GM21360 (cell line): Measurements from ENCODE around the gene SLIT3.

ENCODE experiments used
- ATAC-seq: cut with Tn5 transposase; IDR thresholded peaks from one replicate; pipeline ENCODE4 v1.9.1; 2021; ENCODE audit warnings: mild to moderate bottlenecking, moderate library complexity; ENCODE audit not compliant: unreplicated experiment

The SLIT3 gene

DNA sequence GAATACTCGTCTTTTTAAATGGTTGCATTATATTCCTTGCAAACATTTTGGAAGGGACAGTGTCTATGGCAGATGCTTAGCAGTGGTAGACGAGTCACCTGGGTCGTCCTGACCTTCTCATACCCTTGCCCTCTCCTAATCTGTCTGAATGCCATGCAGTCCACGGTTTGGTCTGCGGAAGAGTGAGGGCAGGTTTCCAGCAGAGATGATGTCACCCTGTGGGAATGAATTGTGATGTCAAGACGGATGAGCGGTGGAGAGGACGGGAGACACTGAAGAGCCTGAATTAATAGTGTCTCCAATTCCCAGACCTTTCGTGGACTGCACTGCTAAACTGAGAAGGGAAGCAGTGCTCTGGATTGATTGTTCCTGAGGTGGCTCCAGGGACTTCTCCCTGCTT, 392.7 kb downstream of the SLIT3 start:
- no peak for ATAC-seq

- ATAC-seq, result no peak
Observed at GRCh38 chr5:168903061-168903460, 397.9 kb downstream of the SLIT3 start.

DNA sequence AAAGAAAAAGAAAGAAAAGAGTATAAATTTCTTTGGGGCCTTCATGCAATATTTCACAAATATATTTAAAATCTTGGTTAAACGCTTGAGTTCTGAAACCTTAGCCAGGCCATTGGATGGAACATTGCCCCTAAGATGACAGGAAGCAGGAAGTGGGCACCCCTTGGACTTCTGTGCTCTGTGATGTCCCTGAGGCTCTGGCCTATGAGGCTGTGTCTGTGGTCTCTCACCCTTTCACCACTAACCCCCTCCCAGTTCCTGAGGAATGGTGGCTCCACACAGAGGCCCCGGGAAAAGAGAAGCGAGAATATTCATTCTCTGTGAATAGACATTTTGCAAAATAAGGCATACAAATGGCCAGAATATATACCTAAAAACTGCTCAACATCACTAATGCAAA, 401.3 kb downstream of the SLIT3 start:
- no peak for ATAC-seq

GRCh38 chr5:168899264-168899663, 401.7 kb downstream of the SLIT3 start:
- no peak for ATAC-seq

DNA sequence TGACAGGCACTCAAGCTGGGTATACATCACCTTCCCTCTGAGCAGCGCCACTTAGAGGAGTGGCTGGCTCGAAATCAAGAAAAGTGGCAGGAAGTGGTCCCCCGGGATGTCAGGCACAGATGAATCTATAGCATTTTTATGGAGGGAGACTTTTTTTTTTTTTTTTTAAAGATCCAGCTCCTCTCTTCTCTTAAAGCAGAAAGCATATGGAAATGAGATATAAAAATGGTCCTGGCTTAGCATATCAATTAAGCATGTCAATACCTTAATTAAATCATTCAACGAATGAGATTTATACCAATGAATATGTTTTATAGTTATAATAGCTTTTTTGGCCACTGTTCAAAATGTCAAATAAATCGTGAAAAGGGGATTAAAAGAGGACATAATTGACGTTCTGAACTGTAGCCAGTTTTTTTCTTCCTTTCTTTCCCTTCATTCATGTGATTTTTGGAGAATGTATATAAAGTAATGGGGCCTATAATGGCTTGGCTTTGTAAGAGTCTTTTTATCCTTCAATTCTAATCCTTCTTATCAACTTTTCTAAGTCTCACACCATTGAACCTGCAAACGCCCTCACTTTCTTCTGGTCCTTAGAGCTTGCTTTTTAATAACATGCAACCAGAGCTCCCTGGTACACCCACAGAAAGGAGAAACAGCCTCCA, 402.6 kb downstream of the SLIT3 start:
- ATAC-seq, result no peak

DNA sequence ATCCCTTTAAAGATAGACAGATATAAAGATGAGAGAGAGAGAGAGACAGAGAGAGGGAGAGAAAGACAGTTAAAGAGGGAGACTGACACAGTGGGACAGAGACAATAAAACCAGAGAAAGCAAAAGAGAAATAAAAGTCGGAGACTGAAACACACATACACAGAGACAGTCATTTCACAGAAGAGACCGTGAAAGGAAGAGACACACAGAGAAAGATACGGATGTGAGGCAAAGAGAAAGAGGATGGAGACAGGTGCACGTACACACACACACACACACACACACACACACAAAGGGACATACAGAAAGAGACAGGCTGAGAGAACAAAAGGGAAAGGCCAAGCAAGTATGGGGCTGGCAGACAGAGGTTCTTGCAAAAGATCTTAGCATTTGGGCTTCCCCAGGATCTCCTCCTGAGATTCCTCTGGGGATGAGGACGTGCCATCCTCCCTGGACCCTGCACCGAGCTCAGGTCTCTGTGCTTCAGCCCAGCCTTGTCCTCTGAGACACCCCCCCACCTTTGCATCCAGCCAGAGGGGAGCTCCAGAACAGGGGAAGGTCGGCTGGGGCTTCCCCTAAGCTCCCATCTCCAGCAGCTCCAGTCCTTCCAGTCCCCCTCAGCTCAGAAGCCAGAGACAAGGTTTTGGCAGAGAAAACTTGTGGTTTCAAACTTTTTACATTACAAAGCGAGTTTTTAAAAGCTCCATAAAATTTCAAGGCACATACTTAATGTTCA, 403.4 kb downstream of the SLIT3 start:
- no peak for ATAC-seq

DNA sequence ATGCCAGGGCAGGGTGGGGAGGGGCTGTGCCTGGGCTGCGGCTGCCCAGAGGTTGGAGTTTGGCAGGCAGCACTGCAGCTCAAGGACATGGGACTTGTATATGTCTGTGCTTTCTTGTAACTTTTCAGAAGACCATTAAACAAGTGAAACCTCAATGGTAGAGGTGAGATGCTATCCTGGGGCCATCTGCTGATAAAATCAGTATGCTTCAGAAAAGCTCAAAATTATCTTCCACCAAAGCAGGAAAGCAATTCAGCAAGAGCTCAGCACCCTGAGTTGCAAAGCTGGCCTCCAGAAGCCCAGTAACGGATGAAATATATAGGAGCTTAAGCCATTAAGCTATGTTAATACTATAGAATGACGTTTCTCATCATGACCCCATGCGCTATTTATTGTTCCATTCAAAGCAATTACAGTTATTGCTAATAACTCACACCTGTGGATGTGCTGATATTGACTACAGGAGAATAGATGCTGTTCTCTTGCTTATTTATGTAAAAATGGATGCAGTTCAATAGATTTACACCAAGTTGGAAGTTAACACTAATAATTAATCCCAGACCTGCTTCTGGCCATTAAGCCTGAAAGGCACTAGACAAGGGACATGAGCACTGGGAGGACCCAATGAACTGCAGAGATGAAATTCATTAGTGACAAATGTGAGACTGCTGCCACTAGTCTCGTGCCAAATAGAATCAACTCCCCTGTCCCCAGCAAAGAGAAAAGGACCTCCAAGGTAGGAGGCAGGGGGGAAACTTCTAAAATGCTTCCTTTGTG, 405.5 kb downstream of the SLIT3 start:
- ATAC-seq, result no peak

DNA sequence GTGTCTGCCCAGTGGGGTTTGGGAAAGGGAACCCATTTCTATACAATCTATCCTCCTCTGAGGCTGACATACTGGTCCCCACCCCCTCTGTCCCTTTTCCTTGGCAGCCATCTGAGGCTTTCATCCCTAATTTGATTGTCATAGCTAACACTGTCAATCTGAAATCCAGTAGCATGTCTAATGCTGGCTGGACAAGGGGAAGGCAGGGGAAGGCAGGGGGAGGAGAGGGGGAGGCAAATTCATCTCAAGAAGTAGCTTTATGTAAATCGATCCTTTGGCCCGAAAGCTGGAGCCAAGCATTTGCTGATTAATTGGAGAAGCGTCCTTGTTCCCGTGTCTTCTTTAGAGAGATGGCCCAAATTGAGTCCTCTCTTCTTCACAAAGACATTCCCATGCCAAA, 407.7 kb downstream of the SLIT3 start:
- ATAC-seq, result no peak

- no peak for ATAC-seq
Observed at GRCh38 chr5:168892618-168893186, 408.2 kb downstream of the SLIT3 start.

DNA sequence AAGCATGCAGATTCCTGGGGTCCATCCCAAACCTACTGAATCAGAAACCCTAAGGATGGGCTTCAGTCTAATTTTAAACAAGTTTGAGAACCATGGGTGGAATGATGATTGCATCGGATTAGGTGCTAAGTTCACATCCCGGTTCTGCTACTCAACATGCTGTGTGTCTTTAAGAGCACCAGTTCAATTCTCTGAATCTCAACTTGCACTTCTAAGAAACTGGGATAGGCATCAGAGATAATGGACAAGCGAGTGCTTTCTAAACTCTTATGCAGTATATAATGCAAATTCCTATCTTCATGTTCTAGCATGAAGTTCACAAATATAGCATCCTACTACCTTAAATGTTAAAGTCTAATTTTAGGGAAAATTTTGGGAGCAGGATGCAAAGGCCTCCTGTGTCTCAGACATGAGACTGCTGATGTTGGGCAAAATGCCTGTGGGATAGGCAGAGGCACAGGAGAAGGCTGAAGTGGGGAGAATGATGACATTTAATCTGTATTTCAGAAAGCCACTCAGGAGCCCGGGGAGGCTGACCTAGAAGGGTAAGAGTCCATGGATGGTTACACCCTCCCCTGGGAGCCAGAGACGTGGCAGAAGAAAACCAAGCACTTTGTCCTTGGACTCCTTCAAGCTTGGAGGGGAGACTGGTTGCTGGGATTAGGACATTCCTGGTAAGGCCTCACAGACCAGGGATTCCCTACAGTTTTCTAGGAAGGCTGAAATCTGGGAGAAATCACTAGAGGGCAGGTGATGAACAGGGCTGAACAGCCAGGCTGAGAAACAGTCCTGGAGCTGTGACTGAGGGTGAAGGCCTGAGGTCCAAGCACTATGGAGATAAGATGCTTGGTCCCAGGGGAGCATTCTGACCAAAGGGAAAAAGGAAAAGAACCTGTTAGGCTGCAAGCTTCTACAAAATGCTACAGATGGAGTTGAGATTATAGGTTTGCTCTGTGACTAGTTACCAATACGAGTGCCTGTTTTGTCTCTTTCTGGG, 409.8 kb downstream of the SLIT3 start:
- ATAC-seq, result no peak

DNA sequence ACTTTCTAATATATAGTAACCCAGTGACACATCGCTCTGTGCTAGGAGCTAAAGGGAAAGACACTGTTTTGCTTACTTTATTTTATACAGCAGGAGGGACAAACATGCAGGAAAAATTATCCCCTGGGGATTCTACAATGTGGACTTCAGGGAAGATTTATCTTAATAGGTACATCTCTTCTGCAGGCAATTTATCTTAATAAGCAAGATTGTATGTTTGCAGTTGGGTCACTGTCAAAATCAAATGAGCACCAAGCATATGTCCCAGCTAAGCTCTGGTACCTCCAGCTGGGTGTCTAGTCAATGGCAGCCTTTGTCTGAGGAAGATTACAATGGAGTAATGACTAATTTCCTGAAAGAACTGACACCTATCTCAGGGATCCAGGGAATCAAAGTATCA, 411.9 kb downstream of the SLIT3 start:
- no peak for ATAC-seq

DNA sequence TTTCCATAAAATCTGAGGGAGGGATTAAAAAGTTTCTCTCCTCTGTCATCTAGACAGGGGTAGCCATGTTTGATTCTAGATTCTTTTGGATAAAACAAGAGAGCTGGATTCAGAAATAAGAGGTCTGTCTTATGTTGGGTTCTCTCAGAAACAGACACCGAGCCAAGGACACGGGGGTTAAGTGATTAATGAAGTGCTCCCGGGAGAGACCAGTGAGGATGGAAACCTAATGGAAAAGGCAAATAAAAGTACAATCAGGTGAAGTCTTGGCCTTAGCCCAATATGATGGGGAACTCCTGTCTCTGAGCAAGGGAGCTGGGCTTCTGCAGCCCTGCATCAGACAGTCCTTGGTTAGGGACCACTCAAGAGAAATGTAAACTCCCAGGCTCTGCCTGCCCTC, 413.0 kb downstream of the SLIT3 start:
- no peak for ATAC-seq

- ATAC-seq, result no peak
Observed at GRCh38 chr5:168886157-168886556, 414.8 kb downstream of the SLIT3 start.

GRCh38 chr5:168885324-168886120, 415.4 kb downstream of the SLIT3 start:
- ATAC-seq, result no peak

DNA sequence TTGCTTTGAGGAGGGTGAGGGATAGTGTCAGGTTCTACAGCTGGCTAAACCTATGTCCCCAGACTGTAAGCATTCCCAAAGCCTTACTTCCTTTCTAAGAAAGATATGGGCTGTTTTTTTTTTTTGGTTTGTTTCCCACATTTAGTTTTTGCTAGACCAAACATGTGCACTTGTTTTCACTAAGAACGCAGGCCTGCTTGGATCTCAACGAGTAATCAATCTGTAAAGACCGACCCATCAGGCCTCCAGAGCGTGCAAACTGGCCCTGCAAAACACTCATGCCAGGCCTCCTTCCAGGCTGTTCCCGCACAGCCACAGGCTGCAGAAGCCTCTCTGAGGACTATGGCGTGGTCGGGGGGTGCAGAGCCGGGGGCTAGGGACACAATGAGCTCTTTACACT, 416.9 kb downstream of the SLIT3 start:
- ATAC-seq, result no peak

GRCh38 chr5:168883281-168883741, 417.6 kb downstream of the SLIT3 start:
- no peak for ATAC-seq

GRCh38 chr5:168882283-168882682, 418.7 kb downstream of the SLIT3 start:
- ATAC-seq, result no peak

DNA sequence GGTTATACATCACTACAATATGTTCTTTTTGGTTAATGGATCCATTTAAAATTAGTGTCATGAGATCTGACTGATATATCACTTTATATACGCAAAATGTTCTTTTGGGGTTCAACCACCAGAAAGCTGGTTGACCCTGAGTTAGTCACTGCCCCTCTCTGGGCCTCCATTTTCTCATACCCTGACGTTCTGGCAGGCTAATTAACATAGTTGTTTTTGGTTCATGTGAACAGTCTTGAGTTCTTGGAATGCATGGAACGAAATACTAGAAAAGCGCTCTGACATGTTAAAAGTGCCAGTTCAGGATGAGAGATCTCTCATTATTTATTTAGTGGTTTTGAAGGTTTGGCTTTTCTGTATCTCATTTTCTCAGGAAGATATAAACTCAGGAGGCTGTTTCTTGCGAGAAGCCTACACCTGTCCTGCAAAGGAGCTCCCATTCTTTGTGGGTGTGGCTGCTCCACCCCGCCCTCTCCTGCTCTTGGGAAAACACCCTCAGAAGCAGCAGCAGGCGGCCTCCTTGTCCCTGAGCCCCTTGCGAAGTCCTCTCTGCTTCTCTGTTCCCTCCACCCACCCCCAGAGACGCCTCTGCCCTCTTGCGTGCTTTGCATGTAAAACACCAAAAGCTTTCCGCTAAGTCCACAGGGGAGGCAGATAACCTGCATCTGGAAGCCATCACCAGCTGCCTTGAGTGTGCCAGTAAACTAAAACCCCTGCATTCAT, 419.4 kb downstream of the SLIT3 start:
- no peak for ATAC-seq

DNA sequence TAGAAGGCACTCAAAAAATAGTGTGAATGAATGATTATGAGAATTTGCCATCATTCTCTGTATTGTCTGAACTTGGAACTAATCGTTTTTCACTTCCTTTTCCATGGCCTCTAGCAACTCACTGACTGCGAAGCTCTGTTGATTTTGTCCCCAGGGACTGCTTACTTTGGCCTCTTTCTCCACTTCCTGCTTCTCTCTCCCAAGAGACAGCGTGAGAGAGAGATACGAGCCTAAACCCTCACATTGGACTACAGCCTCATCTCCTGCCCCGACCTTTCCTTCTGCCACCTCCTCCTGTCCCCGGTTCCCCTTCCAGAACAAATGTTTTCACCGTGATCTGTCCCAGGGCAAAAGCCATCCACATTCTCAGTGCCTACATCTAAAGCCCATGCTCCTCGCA, 421.0 kb downstream of the SLIT3 start:
- peak; percentile 98 for ATAC-seq
